Amygdala (tissue), 56 donors: ENCODE measurements around the gene MIA3.
A peak's percentile ranks its signal among the peaks of the same experiment; 100 is the strongest.

Source experiments
- DNase-seq, 56 donors: peaks; one replicate each; lab custom pipeline; 2025; lab: John Stamatoyannopoulos, UW

The MIA3 gene

GRCh38 chr1:222620566-222620965 lies 2.7 kb downstream of the MIA3 start:
- no peak for DNase-seq

- no peak for DNase-seq
These were observed 4.9 kb downstream of the MIA3 start for GRCh38 chr1:222622765-222623164.

- DNase-seq, result no peak
These were observed 5.6 kb downstream of the MIA3 start for GRCh38 chr1:222623458-222623857.

- no peak for DNase-seq
These were observed 6.3 kb downstream of the MIA3 start for GRCh38 chr1:222624214-222624613.

- no peak for DNase-seq
These were observed 9.3 kb downstream of the MIA3 start for GRCh38 chr1:222627232-222627631.

DNA sequence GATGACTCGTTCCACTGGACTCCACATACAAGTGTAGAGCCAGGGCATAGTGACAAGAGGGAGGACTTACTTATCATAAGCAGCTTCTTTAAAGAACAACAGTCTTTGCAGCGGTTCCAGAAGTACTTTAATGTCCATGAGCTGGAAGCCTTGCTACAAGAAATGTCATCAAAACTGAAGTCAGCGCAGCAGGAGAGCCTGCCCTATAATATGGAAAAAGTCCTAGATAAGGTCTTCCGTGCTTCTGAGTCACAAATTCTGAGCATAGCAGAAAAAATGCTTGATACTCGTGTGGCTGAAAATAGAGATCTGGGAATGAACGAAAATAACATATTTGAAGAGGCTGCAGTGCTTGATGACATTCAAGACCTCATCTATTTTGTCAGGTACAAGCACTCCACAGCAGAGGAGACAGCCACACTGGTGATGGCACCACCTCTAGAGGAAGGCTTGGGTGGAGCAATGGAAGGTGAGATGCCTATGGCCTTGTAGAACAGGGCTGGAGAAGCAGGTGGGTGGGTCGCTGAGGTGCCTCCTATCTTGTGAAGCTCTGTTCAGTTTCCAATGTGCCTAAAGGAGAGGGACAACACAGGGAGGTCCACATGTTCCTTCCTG lies 12.1 kb downstream of the MIA3 start:
- no peak for DNase-seq

GRCh38 chr1:222631611-222632208 lies 13.8 kb downstream of the MIA3 start:
- no peak for DNase-seq

DNA sequence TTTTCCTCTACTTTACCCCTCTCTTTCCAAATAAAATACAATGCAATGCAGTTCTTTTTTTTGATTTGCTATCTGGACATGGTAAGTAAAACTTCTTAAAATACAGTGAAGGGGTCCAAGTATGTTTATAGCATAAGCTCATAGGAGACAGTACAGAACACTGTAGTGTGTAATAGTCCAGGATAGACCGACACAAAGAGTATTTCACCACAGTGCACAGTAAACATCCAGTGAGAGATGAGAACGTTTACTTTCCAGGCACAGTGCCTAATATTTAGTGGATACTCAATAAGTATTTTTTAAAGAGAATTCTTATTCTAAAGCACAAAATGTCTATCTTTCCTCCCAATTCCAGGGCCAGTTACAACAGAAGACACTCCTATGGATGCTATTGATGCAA lies 14.9 kb downstream of the MIA3 start:
- no peak for DNase-seq

- peak in 23 of 56 donors; percentile 1 to 92 (median 31) for DNase-seq
These were observed 16.5 kb downstream of the MIA3 start for GRCh38 chr1:222634180-222635013.

- no peak for DNase-seq
These were observed 23.5 kb downstream of the MIA3 start for GRCh38 chr1:222641269-222641948.

DNA sequence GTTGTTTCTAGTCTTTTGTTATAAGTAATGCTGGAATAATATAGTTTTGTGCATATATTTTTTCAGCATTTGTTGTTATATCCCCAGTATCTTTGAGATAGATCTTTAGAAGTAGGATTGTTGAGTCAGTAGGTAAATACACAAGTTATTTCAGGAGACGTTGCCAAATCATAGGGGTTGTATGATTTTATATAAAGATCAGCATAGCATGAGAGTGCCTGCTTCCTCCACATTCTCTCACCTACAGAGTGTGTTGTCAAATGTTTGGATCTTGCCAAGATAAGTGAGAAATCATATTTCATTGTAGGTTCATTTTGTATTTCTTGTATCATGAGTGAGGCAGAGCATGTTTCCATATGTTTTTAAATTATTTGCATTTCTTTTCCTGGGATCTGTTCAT lies 24.6 kb downstream of the MIA3 start:
- DNase-seq, result no peak

- peak in 1 of 56 donors; percentile 36 for DNase-seq
These were observed 25.7 kb downstream of the MIA3 start for GRCh38 chr1:222643606-222643937.

DNA sequence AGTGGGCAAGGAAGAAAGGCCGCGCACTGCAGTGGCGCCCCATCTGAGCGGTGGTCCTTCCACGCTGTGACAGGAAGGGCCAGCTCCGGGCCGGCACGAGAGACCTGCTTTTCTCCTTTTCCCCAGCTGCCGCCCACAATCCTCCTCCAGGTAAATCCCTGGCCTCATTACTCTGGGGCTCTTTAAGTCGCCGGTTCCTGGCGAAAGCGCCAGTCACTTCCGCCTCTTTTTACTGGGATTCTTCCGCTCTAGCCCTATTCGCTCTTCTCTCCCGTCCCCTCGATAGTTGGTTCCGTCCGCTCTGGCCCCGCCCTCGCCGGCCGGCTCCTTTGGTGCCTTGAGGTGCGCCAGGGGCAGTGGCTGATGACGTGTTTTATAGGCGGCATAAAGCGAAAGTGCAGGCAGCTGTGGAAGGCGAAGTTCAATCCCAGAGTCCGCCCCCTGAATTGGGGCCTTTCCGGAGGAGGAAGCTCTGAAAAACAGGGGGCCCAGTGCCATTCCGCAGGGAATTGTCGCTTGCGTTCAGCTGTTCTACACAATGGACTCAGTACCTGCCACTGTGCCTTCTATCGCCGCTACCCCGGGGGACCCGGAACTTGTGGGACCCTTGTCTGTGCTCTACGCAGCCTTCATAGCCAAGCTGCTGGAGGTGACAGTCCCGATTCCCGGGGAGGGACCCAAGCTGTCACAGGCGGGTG lies 26.2 kb downstream of the MIA3 start:
- peak; percentile 38 to 98 (median 91) for DNase-seq

- DNase-seq, result no peak
These were observed 26.7 kb downstream of the MIA3 start for GRCh38 chr1:222644636-222644980.

DNA sequence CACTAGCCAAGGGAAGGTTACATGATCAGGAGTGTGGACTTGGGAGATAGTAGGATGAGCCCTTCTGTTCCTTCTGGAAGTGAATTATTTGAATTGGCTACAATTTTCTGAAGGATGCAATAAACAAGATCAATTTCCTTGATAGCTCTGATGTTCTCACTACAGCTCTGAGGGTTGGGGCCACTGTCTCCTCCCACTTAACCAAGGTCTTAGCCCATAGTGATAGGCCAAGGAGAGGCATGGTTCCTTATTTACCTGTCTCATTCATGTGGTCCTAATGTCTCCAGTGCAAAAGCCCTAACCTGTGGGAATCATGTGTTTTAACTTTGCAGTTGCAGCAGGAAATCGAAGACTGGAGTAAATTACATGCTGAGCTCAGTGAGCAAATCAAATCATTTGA lies 34.8 kb downstream of the MIA3 start:
- no peak for DNase-seq

DNA sequence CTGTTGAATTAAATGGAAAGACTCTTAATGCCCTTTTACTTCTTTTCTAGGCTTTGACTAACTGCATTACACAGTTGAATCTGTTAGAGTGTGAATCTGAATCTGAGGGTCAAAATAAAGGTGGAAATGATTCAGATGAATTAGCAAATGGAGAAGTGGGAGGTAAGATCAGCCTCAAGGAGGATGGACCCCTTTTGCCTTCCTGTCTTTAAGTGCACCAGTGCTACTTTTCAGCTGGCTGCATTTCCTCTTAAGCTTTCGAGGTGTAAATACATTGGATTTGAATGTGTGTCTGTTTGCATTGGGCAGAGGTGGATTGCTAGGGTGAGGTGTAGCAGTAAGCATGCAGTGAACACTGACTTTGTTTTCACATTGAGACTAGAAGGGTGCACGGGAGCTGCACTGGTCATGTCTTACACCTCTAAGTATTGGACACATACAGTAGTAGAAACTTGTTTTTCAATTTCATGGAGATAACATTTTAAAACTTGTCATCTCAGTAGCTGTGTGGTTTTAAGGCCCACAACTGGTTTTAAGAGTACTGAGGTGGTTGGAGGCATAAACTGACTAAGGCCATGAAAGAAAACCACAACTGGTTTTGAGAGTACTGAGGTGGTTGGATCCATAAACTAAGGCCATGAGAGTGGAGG lies 35.4 kb downstream of the MIA3 start:
- no peak for DNase-seq

- peak in 6 of 56 donors; percentile 2 to 13 (median 6) for DNase-seq
These were observed 37.0 kb downstream of the MIA3 start for GRCh38 chr1:222654849-222655248.

DNA sequence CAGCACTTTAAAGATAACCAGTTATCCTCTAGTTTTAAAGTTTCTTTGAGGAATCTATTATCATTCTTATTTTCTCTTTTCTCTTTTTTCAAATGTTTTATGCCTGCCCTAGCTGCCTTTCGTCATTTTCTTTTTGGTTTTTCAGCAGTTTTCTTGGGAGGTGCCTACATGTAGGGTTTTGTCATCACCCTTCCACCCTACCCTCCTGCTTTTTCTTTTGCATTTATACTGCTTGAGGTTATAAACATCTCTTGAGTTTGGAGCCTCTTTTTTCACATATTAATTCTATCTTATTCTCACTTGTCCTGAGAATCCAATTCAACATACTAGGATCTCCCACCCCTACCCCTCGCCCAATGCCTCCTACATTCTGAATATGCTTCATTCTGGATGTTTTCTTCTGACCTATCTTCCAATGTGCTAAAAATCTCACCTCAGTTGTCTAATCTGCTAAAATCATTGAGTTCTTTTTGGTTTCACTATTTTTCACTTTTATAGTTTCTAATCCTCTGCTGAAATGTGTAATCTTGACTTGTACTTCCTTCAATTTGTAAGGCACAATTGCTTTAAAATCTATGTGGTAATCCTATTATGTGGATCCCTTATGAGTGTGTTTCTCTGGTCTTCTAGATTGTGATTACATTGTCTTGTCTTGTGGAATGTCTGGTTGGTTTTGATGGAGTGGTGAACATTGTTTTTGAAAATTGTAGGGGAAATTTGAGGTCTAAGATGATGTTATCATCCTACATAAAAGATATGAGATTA lies 38.7 kb downstream of the MIA3 start:
- no peak for DNase-seq

GRCh38 chr1:222657899-222658298 lies 40.0 kb downstream of the MIA3 start:
- DNase-seq, result no peak
